VCaP (cell line): ENCODE data around the gene PTPN6.
A peak's percentile ranks its signal among the peaks of the same experiment; 100 is the strongest.

Experiments
- H3K27ac ChIP-seq: fragments of 450-650 bp; 2 replicates; pipeline ENCODE4 v1.5.1; 2017
- TF ChIP-seq, protein P1 (sequence below): fragments of 450-650 bp; conservative IDR thresholded peaks from 2 replicates; pipeline ENCODE4 v1.5.1; 2017; ENCODE audit warnings: mild to moderate bottlenecking, moderate library complexity

PTPN6 gene

DNA sequence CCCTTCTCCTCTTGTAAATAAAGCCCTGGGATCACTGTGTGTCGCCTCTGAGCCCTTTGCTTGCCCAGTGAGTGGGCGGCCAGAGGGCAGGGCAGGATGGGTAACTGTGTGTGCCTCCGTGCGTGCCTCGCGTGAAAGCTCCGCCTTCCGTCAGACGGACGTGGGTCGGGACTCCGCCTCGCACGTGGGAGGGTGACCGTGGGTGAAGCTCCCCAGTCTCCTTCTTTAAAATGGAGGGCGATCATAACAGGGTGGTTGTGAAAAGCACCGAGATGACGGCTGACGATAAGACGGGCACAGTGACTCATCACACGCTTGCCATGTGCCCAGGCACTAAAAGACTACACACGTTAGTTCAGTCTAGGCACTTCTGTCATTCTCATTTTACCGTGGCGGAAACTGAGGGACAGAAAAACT lies 10.1 kb downstream of the PTPN6 start:
- TF ChIP-seq, protein P1, sequence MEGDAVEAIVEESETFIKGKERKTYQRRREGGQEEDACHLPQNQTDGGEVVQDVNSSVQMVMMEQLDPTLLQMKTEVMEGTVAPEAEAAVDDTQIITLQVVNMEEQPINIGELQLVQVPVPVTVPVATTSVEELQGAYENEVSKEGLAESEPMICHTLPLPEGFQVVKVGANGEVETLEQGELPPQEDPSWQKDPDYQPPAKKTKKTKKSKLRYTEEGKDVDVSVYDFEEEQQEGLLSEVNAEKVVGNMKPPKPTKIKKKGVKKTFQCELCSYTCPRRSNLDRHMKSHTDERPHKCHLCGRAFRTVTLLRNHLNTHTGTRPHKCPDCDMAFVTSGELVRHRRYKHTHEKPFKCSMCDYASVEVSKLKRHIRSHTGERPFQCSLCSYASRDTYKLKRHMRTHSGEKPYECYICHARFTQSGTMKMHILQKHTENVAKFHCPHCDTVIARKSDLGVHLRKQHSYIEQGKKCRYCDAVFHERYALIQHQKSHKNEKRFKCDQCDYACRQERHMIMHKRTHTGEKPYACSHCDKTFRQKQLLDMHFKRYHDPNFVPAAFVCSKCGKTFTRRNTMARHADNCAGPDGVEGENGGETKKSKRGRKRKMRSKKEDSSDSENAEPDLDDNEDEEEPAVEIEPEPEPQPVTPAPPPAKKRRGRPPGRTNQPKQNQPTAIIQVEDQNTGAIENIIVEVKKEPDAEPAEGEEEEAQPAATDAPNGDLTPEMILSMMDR = no peak
- no peak overlapping the region for H3K27ac ChIP-seq

DNA sequence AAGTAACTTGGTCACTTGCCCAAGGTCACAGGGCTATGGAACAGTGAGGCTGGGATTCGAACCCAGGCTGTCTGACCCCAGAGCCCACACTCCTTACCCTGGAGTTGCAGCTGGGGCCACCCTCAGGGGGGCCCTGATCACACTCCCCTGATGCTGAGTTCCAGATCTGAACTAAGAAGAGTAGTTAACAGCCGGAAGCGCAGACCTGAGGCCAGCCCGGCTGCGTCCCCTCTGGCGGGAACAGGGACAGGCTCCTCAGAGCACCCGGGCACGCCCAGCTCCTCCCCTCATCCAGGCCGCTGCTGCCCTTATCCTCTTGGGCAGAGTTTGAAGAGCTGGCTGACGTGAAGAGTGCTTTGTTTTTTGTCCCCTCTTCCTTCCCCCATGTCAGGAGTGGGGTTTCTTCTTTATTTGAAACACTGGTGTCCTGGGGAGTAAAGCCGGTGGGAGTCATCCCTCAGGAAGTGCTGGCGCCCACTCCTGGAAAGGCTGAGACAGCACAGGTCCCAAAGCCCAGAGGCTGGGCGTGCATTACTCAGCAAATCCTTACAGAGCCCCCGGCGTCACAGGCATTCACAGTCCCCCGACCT lies 10.6 kb downstream of the PTPN6 start:
- H3K27ac ChIP-seq = peak overlapping the region; percentile 96
- TF ChIP-seq, protein P1 = peak; percentile 59

DNA sequence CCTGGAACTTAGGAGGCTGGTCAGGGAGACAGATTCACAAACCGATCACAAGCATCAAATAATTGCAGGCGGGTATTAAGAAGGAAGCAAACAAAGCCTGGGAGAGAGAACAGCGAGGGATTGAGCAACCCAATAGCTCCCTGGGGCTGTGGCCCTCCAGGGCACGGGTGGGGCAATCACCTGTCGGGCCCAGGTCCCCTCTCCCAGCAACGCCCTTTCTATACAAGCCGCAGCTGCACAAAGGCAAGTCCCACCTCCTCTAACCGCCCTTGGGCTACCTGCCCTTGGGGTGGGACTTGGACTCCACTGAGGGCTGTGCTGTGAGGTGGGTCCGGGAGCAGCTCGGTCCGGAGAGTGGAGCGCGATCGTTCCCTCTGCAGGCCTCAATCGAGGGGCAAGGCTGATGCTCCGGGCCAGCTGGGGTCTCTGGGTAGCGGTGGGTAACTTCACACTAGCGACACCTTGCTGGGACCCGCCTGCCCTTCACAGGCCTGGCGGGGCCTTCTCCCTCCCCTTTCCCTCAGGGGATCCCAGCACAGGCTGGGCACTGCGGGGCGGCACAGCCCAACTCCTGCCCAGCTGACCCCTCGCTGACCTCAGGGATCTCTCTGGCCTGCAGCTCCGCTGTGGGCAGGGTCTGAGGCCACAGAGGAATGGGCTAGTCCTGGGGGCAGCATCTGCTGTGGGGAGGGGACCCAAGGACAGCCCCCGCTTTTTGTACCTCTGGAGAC lies 11.3 kb downstream of the PTPN6 start:
- H3K27ac ChIP-seq = peak overlapping the region; percentile 96
- TF ChIP-seq, protein P1 = no peak

DNA sequence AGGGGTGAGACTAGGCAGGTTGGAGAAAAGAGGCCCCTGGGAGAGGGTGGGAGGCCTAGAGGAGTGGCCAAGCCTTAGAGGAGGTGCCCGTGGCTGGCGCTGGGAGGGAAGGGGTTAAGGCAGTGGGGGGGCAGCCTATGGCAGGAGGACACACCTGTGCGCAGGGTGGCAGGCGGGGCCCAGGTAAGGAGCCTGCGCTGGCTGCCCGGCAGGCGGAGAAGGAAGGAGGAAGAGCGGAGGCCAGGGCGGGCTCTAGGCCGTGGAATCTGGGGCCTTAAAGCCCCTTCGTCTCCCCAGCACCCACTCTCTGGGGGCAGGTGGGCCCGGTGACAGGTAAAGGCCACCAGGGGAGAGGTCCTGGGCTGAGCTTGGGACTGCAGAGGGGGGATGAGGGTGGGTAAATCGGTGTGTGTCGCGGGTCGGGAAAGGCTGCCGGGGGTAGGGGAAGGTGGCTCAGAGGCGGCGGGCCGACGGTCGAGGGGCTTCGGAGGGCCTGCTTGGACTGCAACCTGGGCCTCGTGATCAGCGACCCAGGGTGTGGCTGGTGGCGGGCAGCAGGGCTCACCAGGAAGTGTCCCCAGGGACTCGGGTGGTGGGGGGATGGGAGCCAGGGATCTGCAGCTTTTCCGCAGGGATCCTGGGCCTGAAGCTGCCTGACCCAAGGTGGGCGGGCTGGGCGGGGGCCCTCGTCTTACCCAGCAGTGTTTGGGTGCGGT lies 12.0 kb downstream of the PTPN6 start:
- TF ChIP-seq, protein P1 = 0 out of 2 replicates have a peak, but pooled peaks have one; percentile 12
- H3K27ac ChIP-seq = peak overlapping the region; percentile 96

DNA sequence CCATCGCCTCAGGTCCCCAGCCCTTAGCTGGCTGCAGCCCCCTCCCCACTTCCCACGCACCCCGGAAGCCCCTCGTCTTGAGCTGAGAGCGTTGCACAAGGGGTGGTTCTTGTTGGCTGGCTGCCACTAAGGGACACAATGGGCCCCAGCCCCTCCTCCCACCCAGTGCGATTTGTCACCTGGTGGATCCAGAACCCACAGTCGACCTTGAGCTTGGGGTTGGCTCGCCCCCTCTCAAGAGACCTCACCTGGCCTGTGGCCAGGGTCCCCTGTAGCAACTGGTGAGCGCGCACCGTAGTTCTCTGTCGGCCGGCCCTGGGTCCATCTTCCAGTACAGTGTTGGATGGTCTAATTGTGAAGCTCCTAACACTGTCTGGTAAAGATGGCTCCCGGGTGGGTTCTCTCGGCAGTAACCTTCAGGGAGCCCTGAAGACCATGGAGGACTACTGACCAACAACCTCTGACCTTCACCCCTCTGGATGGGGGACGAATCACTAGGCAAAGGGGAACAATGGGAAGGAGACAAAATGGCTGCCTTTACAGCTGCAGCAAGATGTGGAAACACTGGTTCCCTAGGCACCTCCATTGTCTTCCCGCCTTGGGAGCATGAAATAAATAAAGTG lies 12.7 kb downstream of the PTPN6 start:
- peak overlapping the region; percentile 96 for H3K27ac ChIP-seq
- TF ChIP-seq, protein P1 = no peak

DNA sequence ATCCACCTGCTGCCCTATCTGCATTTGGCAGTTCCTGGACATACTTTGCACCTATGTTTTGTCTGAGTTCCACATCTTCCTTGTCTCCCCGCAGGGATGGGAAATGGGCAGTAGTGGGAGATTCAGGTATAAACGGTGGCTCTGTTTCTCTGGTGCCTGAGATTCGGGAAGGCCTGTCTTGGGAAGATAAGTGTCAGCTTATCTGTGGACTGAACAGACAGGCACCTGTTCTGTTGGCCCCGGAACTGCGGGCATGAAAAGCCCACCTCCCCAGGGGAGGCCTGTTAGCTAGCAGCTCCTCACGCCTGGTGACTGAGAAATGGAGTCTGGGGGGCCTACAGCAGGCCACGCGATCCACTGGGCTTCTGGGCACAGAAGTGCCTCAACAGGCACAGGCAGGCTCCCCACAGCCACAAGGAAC lies 13.5 kb downstream of the PTPN6 start:
- peak overlapping the region; percentile 96 for H3K27ac ChIP-seq

More for the DNA sequence above, 13.5 kb downstream of the PTPN6 start:
- TF ChIP-seq, protein P1 = 0 out of 2 replicates have a peak, but pooled peaks have one; percentile 43
